C4-2B (cell line): ENCODE measurements around the gene IL4I1.

ENCODE experiments used
- H3K27ac ChIP-seq: fragments of 450-650 bp; 2 replicates; pipeline ENCODE4 v1.5.1; 2017
- CTCF ChIP-seq: fragments of 450-650 bp; conservative IDR thresholded peaks from 2 replicates; pipeline ENCODE4 v1.5.1; 2017; ENCODE audit warnings: mild to moderate bottlenecking
- ZFX ChIP-seq: fragments of 450-650 bp; IDR thresholded peaks from 2 replicates; pipeline ENCODE4 v1.6.1; 2017

Gene IL4I1

GRCh38 chr19:49936549-49936948 is 39.9 kb upstream of the IL4I1 start:
- H3K27ac ChIP-seq: no peak overlapping the region

GRCh38 chr19:49933643-49934042 is 37.0 kb upstream of the IL4I1 start:
- TF ChIP-seq ZFX (no peak), CTCF (no peak)

More at GRCh38 chr19:49936549-49936948, 39.9 kb upstream of the IL4I1 start:
- TF ChIP-seq ZFX (no peak), CTCF (no peak)

GRCh38 chr19:49932731-49933131 is 36.0 kb upstream of the IL4I1 start:
- no peak for TF ChIP-seq CTCF
- no peak overlapping the region for H3K27ac ChIP-seq

More at GRCh38 chr19:49933643-49934042, 37.0 kb upstream of the IL4I1 start:
- no peak overlapping the region for H3K27ac ChIP-seq

GRCh38 chr19:49932041-49932451 is 35.4 kb upstream of the IL4I1 start:
- no peak overlapping the region for H3K27ac ChIP-seq
- TF ChIP-seq CTCF (no peak), ZFX (no peak)

GRCh38 chr19:49931293-49932040 is 34.8 kb upstream of the IL4I1 start:
- H3K27ac ChIP-seq: no peak overlapping the region

GRCh38 chr19:49930483-49931011 is 33.9 kb upstream of the IL4I1 start:
- TF ChIP-seq ZFX (no peak), CTCF (no peak)
- peak overlapping the region; percentile 100; the same call in 1 of the 2 replicates for H3K27ac ChIP-seq

More at GRCh38 chr19:49931293-49932040, 34.8 kb upstream of the IL4I1 start:
- no peak for TF ChIP-seq ZFX
- no peak for TF ChIP-seq CTCF
